ENCODE results near the gene LRATD1. TPM values are rescaled to one million over a fixed set of nuclear protein-coding genes. Genes with fewer than 3 reads are reported as not detected.
"Not testable (repeated sequence)": the region's sequence is repeated elsewhere in the genome, so short reads cannot be mapped to it uniquely, and the experiment has no call there.

LRATD1 gene
- total RNA-seq, 2 experiments from 2014 or later: not detected

GRCh38 chr2:14621114-14621513, 11.4 kb upstream of the LRATD1 start:
- Mint-ChIP-seq H3K36me3 (no peaks in the 10 kb centered on the region), H3K27me3 (no peaks in the 10 kb centered on the region), H3K9me3 (ENCODE audit: low read depth) (peaks cover 2% of the 10 kb centered on the region), H3K4me1 (no peaks in the 10 kb centered on the region), H3K4me3 (no peak overlapping the region), H3K27ac (no peak overlapping the region)
- DNase-seq (no peak), ATAC-seq (no peak)
- CTCF ChIA-PET: no interaction called here

- Mint-ChIP-seq H3K36me3 (no peaks in the 10 kb centered on the region), H3K4me3 (no peak overlapping the region), H3K27me3 (no peaks in the 10 kb centered on the region), H3K4me1 (no peaks in the 10 kb centered on the region), H3K9me3 (ENCODE audit: low read depth) (peaks cover 2% of the 10 kb centered on the region), H3K27ac (no peak overlapping the region)
- no peak for ATAC-seq
- DNase-seq: no peak
- CTCF ChIA-PET: no interaction called here
These were observed 10.5 kb upstream of the LRATD1 start for GRCh38 chr2:14621906-14622549.

GRCh38 chr2:14622550-14622939, 10.0 kb upstream of the LRATD1 start:
- CTCF ChIA-PET; DNase-seq; ATAC-seq; H3K9me3 Mint-ChIP-seq (ENCODE audit: low read depth); H3K4me3 Mint-ChIP-seq; H3K36me3 Mint-ChIP-seq; H3K27me3 Mint-ChIP-seq; H3K4me1 Mint-ChIP-seq; H3K27ac Mint-ChIP-seq: not testable (repeated sequence)

- no peak for ATAC-seq
- Mint-ChIP-seq H3K4me3 (no peak overlapping the region), H3K27me3 (no peaks in the 10 kb centered on the region), H3K27ac (no peak overlapping the region), H3K9me3 (ENCODE audit: low read depth) (peaks cover 2% of the 10 kb centered on the region), H3K36me3 (no peaks in the 10 kb centered on the region), H3K4me1 (no peaks in the 10 kb centered on the region)
- no peak for DNase-seq
- CTCF ChIA-PET: no interaction called here
These were observed 9.3 kb upstream of the LRATD1 start for GRCh38 chr2:14623237-14623636.

- Mint-ChIP-seq H3K4me1 (no peaks in the 10 kb centered on the region), H3K27me3 (peaks cover 18% of the 10 kb centered on the region), H3K27ac (no peak overlapping the region), H3K4me3 (no peak overlapping the region), H3K9me3 (ENCODE audit: low read depth) (no peaks in the 10 kb centered on the region), H3K36me3 (no peaks in the 10 kb centered on the region)
- CTCF ChIA-PET: no interaction called here
- ATAC-seq: no peak
- DNase-seq: no peak
These were observed 5.6 kb upstream of the LRATD1 start for GRCh38 chr2:14626873-14627272.

GRCh38 chr2:14628901-14629300, 3.6 kb upstream of the LRATD1 start:
- no peak overlapping the region for H3K4me3 Mint-ChIP-seq
- H3K27ac Mint-ChIP-seq: no peak overlapping the region
- CTCF ChIA-PET: no interaction called here
- H3K27me3 Mint-ChIP-seq: peaks cover 31% of the 10 kb centered on the region
- H3K36me3 Mint-ChIP-seq: peaks cover 5% of the 10 kb centered on the region
- DNase-seq (no peak), ATAC-seq (no peak)
- no peaks in the 10 kb centered on the region for H3K4me1 Mint-ChIP-seq
- no peaks in the 10 kb centered on the region for H3K9me3 Mint-ChIP-seq (ENCODE audit: low read depth)

- Mint-ChIP-seq H3K36me3 (peaks cover 5% of the 10 kb centered on the region), H3K27me3 (peaks cover 55% of the 10 kb centered on the region), H3K4me3 (no peak overlapping the region), H3K4me1 (no peaks in the 10 kb centered on the region), H3K9me3 (ENCODE audit: low read depth) (no peaks in the 10 kb centered on the region), H3K27ac (no peak overlapping the region)
- ATAC-seq: no peak
- DNase-seq: no peak
- CTCF ChIA-PET: no interaction called here
These were observed 994 bp upstream of the LRATD1 start for GRCh38 chr2:14631406-14632040.

- Mint-ChIP-seq H3K4me1 (no peaks in the 10 kb centered on the region), H3K27me3 (peaks cover 63% of the 10 kb centered on the region), H3K36me3 (peaks cover 5% of the 10 kb centered on the region), H3K9me3 (ENCODE audit: low read depth) (no peaks in the 10 kb centered on the region), H3K27ac (no peak overlapping the region), H3K4me3 (no peak overlapping the region)
- no peak for DNase-seq
- ATAC-seq: no peak
- CTCF ChIA-PET: no interaction called here
These were observed 544 bp downstream of the LRATD1 start for GRCh38 chr2:14633061-14633460.

GRCh38 chr2:14633461-14634181, 1.1 kb downstream of the LRATD1 start:
- no peak overlapping the region for H3K4me3 Mint-ChIP-seq
- ATAC-seq: no peak
- no peaks in the 10 kb centered on the region for H3K9me3 Mint-ChIP-seq (ENCODE audit: low read depth)
- H3K4me1 Mint-ChIP-seq: no peaks in the 10 kb centered on the region
- CTCF ChIA-PET: no interaction called here
- peak overlapping the region; percentile 24 for H3K27ac Mint-ChIP-seq
- H3K36me3 Mint-ChIP-seq: peaks cover 5% of the 10 kb centered on the region
- peaks cover 63% of the 10 kb centered on the region for H3K27me3 Mint-ChIP-seq
- DNase-seq: no peak

- Mint-ChIP-seq H3K4me1 (no peaks in the 10 kb centered on the region), H3K36me3 (peaks cover 5% of the 10 kb centered on the region), H3K27me3 (peaks cover 63% of the 10 kb centered on the region), H3K4me3 (no peak overlapping the region), H3K9me3 (ENCODE audit: low read depth) (no peaks in the 10 kb centered on the region), H3K27ac (no peak overlapping the region)
- CTCF ChIA-PET: no interaction called here
- no peak for DNase-seq
- ATAC-seq: no peak
These were observed 1.6 kb downstream of the LRATD1 start for GRCh38 chr2:14634182-14634488.

GRCh38 chr2:14634489-14635390, 2.2 kb downstream of the LRATD1 start:
- H3K27ac Mint-ChIP-seq: no peak overlapping the region
- H3K9me3 Mint-ChIP-seq (ENCODE audit: low read depth): no peaks in the 10 kb centered on the region
- H3K27me3 Mint-ChIP-seq: peaks cover 63% of the 10 kb centered on the region
- no peak for ATAC-seq
- DNase-seq: no peak
- CTCF ChIA-PET: no interaction called here
- no peaks in the 10 kb centered on the region for H3K4me1 Mint-ChIP-seq
- H3K4me3 Mint-ChIP-seq: no peak overlapping the region
- peaks cover 5% of the 10 kb centered on the region for H3K36me3 Mint-ChIP-seq

GRCh38 chr2:14635391-14635871, 2.9 kb downstream of the LRATD1 start:
- H3K9me3 Mint-ChIP-seq (ENCODE audit: low read depth): no peaks in the 10 kb centered on the region
- CTCF ChIA-PET: no interaction called here

GRCh38 chr2:14638488-14638887, 6.0 kb downstream of the LRATD1 start:
- Mint-ChIP-seq H3K4me1 (no peaks in the 10 kb centered on the region), H3K27ac (no peak overlapping the region)
- CTCF ChIA-PET: no interaction called here

More at GRCh38 chr2:14635391-14635871, 2.9 kb downstream of the LRATD1 start:
- ATAC-seq (no peak), DNase-seq (no peak)
- Mint-ChIP-seq H3K27ac (no peak overlapping the region), H3K4me1 (no peaks in the 10 kb centered on the region), H3K4me3 (no peak overlapping the region), H3K36me3 (peaks cover 5% of the 10 kb centered on the region), H3K27me3 (peaks cover 60% of the 10 kb centered on the region)

More at GRCh38 chr2:14638488-14638887, 6.0 kb downstream of the LRATD1 start:
- Mint-ChIP-seq H3K36me3 (no peaks in the 10 kb centered on the region), H3K27me3 (peaks cover 36% of the 10 kb centered on the region), H3K9me3 (ENCODE audit: low read depth) (no peaks in the 10 kb centered on the region), H3K4me3 (no peak overlapping the region)
- no peak for ATAC-seq
- no peak for DNase-seq

Measured in activated CD8-positive, alpha-beta memory T cell treated with anti-CD3 and anti-CD28 coated beads, Interleukin-2, amount 10 ng/mL, durations not matched to agents 7 days and 5 days (primary cell).